Hepatocyte (in vitro differentiated cells): ENCODE measurements around the gene S100A4. TPM values are rescaled to one million over a fixed set of nuclear protein-coding genes. Genes with fewer than 3 reads are reported as not detected.
"Not testable (repeated sequence)": the region's sequence is repeated elsewhere in the genome, so short reads cannot be mapped to it uniquely, and the experiment has no call there.

Source experiments
- DNase-seq: peaks from one replicate; pipeline ENCODE4 v3.0.0-alpha.2; 2016; ENCODE audit warnings: low spot score
- H2AFZ ChIP-seq: fragments of 200-600 bp; sonication (generic); 2 replicates; pipeline ENCODE4 v1.6.0; 2016; ENCODE audit warnings: antibody characterized with exemption, mild to moderate bottlenecking
- H3K27ac ChIP-seq: fragments of 200-600 bp; sonication (generic); 2 replicates; pipeline ENCODE4 v1.5.1; 2016; ENCODE audit warnings: mild to moderate bottlenecking
- H3K27me3 ChIP-seq: fragments of 200-600 bp; sonication (generic); 2 replicates; pipeline ENCODE4 v1.6.1; 2016
- H3K36me3 ChIP-seq: fragments of 200-600 bp; sonication (generic); replicated peaks from 2 replicates; pipeline ENCODE4 v1.5.1; 2016; ENCODE audit warnings: low read depth; ENCODE audit not compliant: insufficient read depth
- H3K4me1 ChIP-seq: fragments of 200-600 bp; sonication (generic); 2 replicates; pipeline ENCODE4 v1.5.1; 2016; ENCODE audit warnings: mild to moderate bottlenecking, moderate library complexity; ENCODE audit not compliant: insufficient read depth
- H3K4me2 ChIP-seq: fragments of 200-600 bp; sonication (generic); 2 replicates; pipeline ENCODE4 v1.6.0; 2016
- H3K4me3 ChIP-seq: fragments of 200-600 bp; sonication (generic); 2 replicates; pipeline ENCODE4 v1.5.1; 2016; ENCODE audit warnings: mild to moderate bottlenecking
- H3K79me2 ChIP-seq: fragments of 200-600 bp; sonication (generic); 2 replicates; pipeline ENCODE4 v1.6.0; 2017; ENCODE audit warnings: mild to moderate bottlenecking
- H3K9me2 ChIP-seq: fragments of 200-600 bp; sonication (generic); replicated peaks from 2 replicates; pipeline ENCODE4 v1.6.0; 2017; ENCODE audit warnings: mild to moderate bottlenecking; ENCODE audit not compliant: insufficient read depth
- H3K9me3 ChIP-seq: fragments of 200-600 bp; sonication (generic); 2 replicates; pipeline ENCODE4 v1.5.1; 2016; ENCODE audit warnings: low read depth, mild to moderate bottlenecking
- H4K20me1 ChIP-seq: fragments of 200-600 bp; sonication (generic); 2 replicates; pipeline ENCODE4 v1.6.0; 2016; ENCODE audit warnings: mild to moderate bottlenecking; ENCODE audit not compliant: insufficient read depth, poor library complexity, severe bottlenecking
- EZH2 ChIP-seq: fragments of 200-600 bp; sonication (generic); IDR thresholded peaks from 2 replicates; pipeline ENCODE4 v1.6.1; 2016; ENCODE audit warnings: antibody characterized with exemption, mild to moderate bottlenecking, borderline replicate concordance
- EZH2phosphoT487 ChIP-seq: fragments of 200-600 bp; sonication (generic); IDR thresholded peaks from one replicate; pipeline ENCODE4 v1.6.1; 2018; ENCODE audit warnings: antibody characterized with exemption, mild to moderate bottlenecking, low read depth, moderate library complexity; ENCODE audit not compliant: unreplicated experiment, severe bottlenecking
- WGBS: methylation state at CpG from one replicate; pipeline ENCODE4 v1.1.6; 2016; ENCODE audit warnings: low lambda C conversion rate; ENCODE audit errors: missing lambda C conversion rate; 5-methylcytosine and 5-hydroxymethylcytosine counted together
- polyA plus RNA-seq: library from polyadenylated mRNA; unstranded; fragments of >200 nt; fragmentation: Nextera tagmentation; extraction: Ambion mirVana; gene quantifications from 2 replicates; pipeline ENCODE4 v1.2.1, GENCODE V29; 2016
- total RNA-seq: library from RNA; depleted of rRNA; stranded (reverse); fragments of >200 nt; gene quantifications from 2 replicates; pipeline ENCODE4 v1.2.3, GENCODE V29; 2014
- TF ChIP-seq, protein P1 (sequence below): fragments of 200-600 bp; sonication (generic); IDR thresholded peaks from 2 replicates; pipeline ENCODE4 v1.5.1; 2016; ENCODE audit warnings: antibody characterized with exemption, mild to moderate bottlenecking; ENCODE audit not compliant: poor library complexity

Gene S100A4
- total and polyA plus RNA-seq, 2 experiments from 2014 or later, result 64.1 to 116 TPM

DNA sequence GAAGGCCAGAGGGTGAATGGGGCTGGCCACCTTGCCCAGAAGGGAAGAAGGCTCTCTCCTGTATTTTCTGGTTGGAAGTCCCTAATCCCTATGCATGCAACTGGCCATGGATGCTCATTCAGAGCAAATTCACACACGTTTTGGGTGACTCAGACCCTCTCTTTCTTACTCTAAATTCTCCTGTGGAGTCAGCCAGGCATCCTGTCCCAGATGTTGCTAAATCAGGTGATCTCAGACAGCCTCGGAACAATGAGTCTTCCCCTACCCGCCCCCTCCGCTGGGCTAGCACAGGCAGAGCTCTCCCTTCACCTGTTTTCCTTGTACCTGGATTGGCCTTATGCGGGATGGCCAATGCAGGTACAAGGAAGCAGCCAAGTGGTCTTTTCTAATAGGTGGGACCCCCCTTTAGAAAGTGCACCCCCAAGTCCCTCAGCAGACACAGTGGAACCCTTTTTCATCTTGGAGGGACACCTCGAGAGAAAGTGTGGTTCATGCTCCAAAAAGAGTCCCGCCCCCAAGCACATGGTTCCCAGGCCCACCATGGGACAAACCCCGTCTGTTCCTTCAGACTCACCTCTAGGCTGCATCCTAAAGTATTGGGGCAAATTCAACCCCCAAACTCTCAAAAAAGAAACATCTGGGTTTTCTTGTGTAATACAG, 18.5 kb downstream of the S100A4 start:
- no peak for DNase-seq
- Histone ChIP-seq H3K27ac (no peak overlapping the region), H3K4me3 (no peak overlapping the region), H3K4me2 (no peak overlapping the region), H3K36me3 (no peaks in the 10 kb centered on the region), H3K79me2 (no peaks in the 10 kb centered on the region), H3K27me3 (no peaks in the 10 kb centered on the region), H3K9me3 (no peaks in the 10 kb centered on the region), H4K20me1 (no peaks in the 10 kb centered on the region), H3K9me2 (no peaks in the 10 kb centered on the region), H3K4me1 (peaks cover 6% of the 10 kb centered on the region), H2AFZ (no peak overlapping the region)
- 83% methylated on average over 8 of the region's 8 CpGs for WGBS
- no peak for TF ChIP-seq EZH2
- no peak for TF ChIP-seq EZH2phosphoT487
- TF ChIP-seq, protein P1, sequence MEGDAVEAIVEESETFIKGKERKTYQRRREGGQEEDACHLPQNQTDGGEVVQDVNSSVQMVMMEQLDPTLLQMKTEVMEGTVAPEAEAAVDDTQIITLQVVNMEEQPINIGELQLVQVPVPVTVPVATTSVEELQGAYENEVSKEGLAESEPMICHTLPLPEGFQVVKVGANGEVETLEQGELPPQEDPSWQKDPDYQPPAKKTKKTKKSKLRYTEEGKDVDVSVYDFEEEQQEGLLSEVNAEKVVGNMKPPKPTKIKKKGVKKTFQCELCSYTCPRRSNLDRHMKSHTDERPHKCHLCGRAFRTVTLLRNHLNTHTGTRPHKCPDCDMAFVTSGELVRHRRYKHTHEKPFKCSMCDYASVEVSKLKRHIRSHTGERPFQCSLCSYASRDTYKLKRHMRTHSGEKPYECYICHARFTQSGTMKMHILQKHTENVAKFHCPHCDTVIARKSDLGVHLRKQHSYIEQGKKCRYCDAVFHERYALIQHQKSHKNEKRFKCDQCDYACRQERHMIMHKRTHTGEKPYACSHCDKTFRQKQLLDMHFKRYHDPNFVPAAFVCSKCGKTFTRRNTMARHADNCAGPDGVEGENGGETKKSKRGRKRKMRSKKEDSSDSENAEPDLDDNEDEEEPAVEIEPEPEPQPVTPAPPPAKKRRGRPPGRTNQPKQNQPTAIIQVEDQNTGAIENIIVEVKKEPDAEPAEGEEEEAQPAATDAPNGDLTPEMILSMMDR, result no peak

DNA sequence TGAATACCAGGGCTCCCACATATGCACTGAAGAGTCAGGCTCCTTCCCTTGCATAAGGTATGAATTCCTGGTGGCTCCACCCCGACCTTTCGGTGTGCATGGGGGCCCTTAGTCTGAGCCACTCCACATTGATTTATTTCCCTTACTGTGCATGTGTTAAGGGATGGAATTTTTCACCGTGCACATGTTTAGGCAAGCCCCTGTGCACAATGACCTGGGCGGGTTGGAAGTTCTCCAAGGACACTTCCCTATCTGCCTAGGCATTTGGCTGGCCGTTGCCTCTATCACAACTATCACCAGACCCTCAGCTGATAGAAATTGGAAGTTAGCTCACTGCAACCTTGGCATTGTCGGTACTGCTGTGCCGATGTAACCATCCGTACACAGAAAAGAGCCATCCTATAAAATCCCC, 19.5 kb downstream of the S100A4 start:
- Histone ChIP-seq H3K9me2 (no peaks in the 10 kb centered on the region), H2AFZ (no peak overlapping the region), H3K4me3 (no peak overlapping the region), H3K4me1 (peaks cover 3% of the 10 kb centered on the region), H3K27me3 (no peaks in the 10 kb centered on the region), H3K36me3 (no peaks in the 10 kb centered on the region), H3K79me2 (no peaks in the 10 kb centered on the region), H3K9me3 (no peaks in the 10 kb centered on the region), H3K4me2 (no peak overlapping the region), H4K20me1 (no peaks in the 10 kb centered on the region), H3K27ac (no peak overlapping the region)
- 55% methylated on average over 8 of the region's 8 CpGs for WGBS
- no peak for TF ChIP-seq EZH2phosphoT487
- TF ChIP-seq EZH2, result no peak
- TF ChIP-seq, protein P1, result no peak
- DNase-seq, result no peak

DNA sequence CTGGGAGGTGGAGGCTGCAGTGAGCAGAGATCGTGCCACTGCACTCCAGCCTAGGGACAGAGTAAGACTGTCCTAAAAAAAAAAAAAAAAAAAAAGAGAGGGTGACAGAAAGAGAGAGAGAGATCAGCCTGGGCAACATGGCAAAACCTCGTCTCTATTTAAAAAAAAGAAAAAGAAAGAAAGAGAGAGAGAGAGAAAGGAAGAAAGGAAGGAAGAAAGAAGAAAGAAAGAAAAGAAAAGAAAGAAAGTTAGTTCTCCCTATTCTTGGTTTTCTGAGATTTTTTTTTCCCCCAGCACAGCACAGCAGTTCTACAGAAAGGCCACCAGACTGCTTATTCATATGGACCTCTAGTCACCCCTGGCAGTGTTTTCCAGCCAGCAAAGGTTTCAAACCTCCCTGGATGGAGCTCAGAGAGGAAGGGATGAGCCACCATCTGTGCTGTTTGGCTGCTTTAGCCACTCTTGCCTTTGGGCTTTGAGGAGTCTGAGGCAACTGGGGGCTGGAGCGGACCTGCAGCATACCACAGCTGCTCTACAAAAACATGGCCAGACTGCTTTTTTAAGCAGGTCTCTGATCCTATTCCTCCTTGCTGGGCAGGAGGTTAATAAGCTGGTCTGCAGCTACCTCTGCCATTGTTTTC, 20.4 kb downstream of the S100A4 start:
- Histone ChIP-seq H3K27me3 (no peaks in the 10 kb centered on the region), H3K9me3 (no peaks in the 10 kb centered on the region), H3K27ac (no peak overlapping the region), H3K36me3 (no peaks in the 10 kb centered on the region), H4K20me1 (no peaks in the 10 kb centered on the region), H3K4me3 (no peak overlapping the region), H3K9me2 (no peaks in the 10 kb centered on the region), H3K4me2 (no peak overlapping the region), H2AFZ (no peak overlapping the region), H3K4me1 (peaks cover 12% of the 10 kb centered on the region), H3K79me2 (no peaks in the 10 kb centered on the region)
- TF ChIP-seq, protein P1, result no peak
- TF ChIP-seq EZH2phosphoT487, result no peak
- no peak for TF ChIP-seq EZH2
- WGBS, result 39% methylated on average over 2 of the region's 3 CpGs
- DNase-seq, result no peak

DNA sequence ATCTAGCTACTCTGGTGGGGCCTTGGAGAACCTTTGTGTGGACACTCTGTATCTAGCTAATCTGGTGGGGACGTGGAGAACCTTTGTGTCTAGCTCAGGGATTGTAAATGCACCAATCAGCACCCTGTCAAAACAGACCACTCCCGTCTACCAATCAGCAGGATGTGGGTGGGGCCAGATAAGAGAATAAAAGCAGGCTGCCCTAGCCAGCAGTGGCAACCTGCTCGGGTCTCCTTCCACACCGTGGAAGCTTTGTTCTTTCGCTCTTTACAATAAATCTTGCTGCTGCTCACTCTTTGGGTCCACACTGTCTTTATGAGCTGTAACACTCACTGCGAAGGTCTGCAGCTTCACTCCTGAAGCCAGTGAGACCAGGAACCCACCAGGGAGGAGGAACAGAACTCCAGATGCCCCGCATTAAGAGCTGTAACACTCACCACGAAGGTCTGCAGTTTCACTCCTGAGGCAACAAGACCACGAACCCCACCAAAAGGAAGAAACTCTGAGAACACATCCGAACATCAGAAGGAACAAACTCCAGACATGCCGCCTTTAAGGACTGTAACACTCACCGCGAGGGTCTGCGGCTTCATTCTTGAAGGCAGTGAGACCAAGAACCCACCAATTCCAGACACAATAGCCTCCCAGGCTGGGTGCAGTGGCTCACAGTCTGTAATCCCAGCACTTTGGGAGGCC, 23.1 kb downstream of the S100A4 start:
- not testable (repeated sequence) for H3K36me3 ChIP-seq, H3K4me3 ChIP-seq, H3K27ac ChIP-seq, H3K9me3 ChIP-seq, H4K20me1 ChIP-seq, H3K4me2 ChIP-seq, H3K79me2 ChIP-seq, DNase-seq, H3K27me3 ChIP-seq, H2AFZ ChIP-seq, H3K9me2 ChIP-seq
- 80% methylated on average over 14 of the region's 14 CpGs for WGBS
- H3K4me1 ChIP-seq, result peaks cover 12% of the 10 kb centered on the region

DNA sequence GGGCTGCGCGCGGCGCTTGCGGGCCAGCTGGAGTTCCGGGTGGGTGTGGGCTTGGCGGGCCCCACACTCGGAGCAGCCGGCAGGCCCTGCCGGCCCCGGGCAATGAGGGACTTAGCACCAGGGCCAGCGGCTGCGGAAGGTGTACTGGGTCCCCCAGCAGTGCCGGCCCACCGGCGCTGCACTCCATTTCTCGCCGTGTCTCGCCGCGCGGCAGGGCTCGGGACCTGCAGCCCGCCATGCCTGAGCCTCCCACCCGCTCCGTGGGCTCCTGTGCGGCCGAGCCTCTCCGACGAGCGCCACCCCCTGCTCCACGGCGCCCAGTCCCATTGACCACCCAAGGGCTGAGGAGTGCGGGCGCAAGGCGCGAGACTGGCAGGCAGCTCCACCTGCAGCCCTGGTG, 23.8 kb downstream of the S100A4 start:
- H3K79me2 ChIP-seq, H3K9me2 ChIP-seq, H3K27ac ChIP-seq, H3K36me3 ChIP-seq, DNase-seq, H4K20me1 ChIP-seq, H3K4me3 ChIP-seq, H3K4me2 ChIP-seq, H3K9me3 ChIP-seq, H2AFZ ChIP-seq, H3K27me3 ChIP-seq: not testable (repeated sequence)
- peaks cover 12% of the 10 kb centered on the region for H3K4me1 ChIP-seq
- 98% methylated on average over 35 of the region's 37 CpGs for WGBS
